Activated T-cell treated with anti-CD3 and anti-CD28 coated beads, Interleukin-2, amount 50 U/mL, for 48 hours (primary cell): ENCODE data around the gene TUBB2B.
"Not testable (repeated sequence)": the region's sequence is repeated elsewhere in the genome, so short reads cannot be mapped to it uniquely, and the experiment has no call there.

Experiments used
- DNase-seq, 2 experiments: peaks; one replicate each; pipeline ENCODE4 v3.0.0-alpha.2; 2020

TUBB2B gene

GRCh38 chr6:3208098-3208774 lies 19.2 kb downstream of the TUBB2B start:
- no peak for DNase-seq

- DNase-seq: no peak
These were observed 21.0 kb downstream of the TUBB2B start for GRCh38 chr6:3206339-3207015.

GRCh38 chr6:3205913-3206312 lies 21.5 kb downstream of the TUBB2B start:
- DNase-seq: no peak

- DNase-seq: no peak
These were observed 22.5 kb downstream of the TUBB2B start for GRCh38 chr6:3204921-3205320.

GRCh38 chr6:3202999-3203696 lies 24.3 kb downstream of the TUBB2B start:
- DNase-seq: no peak

GRCh38 chr6:3201388-3201787 lies 26.1 kb downstream of the TUBB2B start:
- no peak for DNase-seq

- DNase-seq: no peak
These were observed 26.8 kb downstream of the TUBB2B start for GRCh38 chr6:3200682-3201081.

- no peak for DNase-seq
These were observed 28.1 kb downstream of the TUBB2B start for GRCh38 chr6:3199382-3199781.

GRCh38 chr6:3197734-3198133 lies 29.7 kb downstream of the TUBB2B start:
- DNase-seq: not testable (repeated sequence)

- no peak for DNase-seq
These were observed 30.7 kb downstream of the TUBB2B start for GRCh38 chr6:3196770-3197169.

- no peak for DNase-seq
These were observed 31.6 kb downstream of the TUBB2B start for GRCh38 chr6:3195695-3196497.

- no peak for DNase-seq
These were observed 32.1 kb downstream of the TUBB2B start for GRCh38 chr6:3195420-3195694.

- no peak for DNase-seq
These were observed 32.7 kb downstream of the TUBB2B start for GRCh38 chr6:3194535-3195419.

GRCh38 chr6:3193102-3193849 lies 34.2 kb downstream of the TUBB2B start:
- DNase-seq: no peak

GRCh38 chr6:3190779-3191178 lies 36.7 kb downstream of the TUBB2B start:
- DNase-seq: no peak

GRCh38 chr6:3190056-3190455 lies 37.4 kb downstream of the TUBB2B start:
- no peak for DNase-seq

GRCh38 chr6:3189192-3189591 lies 38.3 kb downstream of the TUBB2B start:
- not testable (repeated sequence) for DNase-seq

GRCh38 chr6:3188262-3188661 lies 39.2 kb downstream of the TUBB2B start:
- DNase-seq: no peak

GRCh38 chr6:3186974-3187382 lies 40.5 kb downstream of the TUBB2B start:
- DNase-seq: no peak

GRCh38 chr6:3183066-3183465 lies 44.4 kb downstream of the TUBB2B start:
- no peak for DNase-seq

- DNase-seq: no peak
These were observed 46.3 kb downstream of the TUBB2B start for GRCh38 chr6:3181105-3181504.

GRCh38 chr6:3179945-3180344 lies 47.5 kb downstream of the TUBB2B start:
- not testable (repeated sequence) for DNase-seq
